Activated CD8-positive, alpha-beta memory T cell treated with anti-CD3 and anti-CD28 coated beads for 24 hours (primary cell): Measurements from ENCODE around the gene SHB.

Experiments
- DNase-seq: peaks from one replicate; pipeline ENCODE4 v3.0.0-alpha.2; 2020

Gene SHB

GRCh38 chr9:37876376-37876775 lies 192.7 kb downstream of the SHB start:
- no peak for DNase-seq

- DNase-seq = no peak
Observed at GRCh38 chr9:37873955-37874354, 195.1 kb downstream of the SHB start.

- no peak for DNase-seq
Observed at GRCh38 chr9:37870799-37871176, 198.2 kb downstream of the SHB start.

- DNase-seq = no peak
Observed at GRCh38 chr9:37870081-37870798, 198.8 kb downstream of the SHB start.
